Tibial nerve (tissue), 4 donors: ENCODE results near the gene KCNMA1.

Experiments
- CTCF ChIP-seq, 5 experiments: fragments of 200-600 bp in 3 of 5; fragments of 450-650 bp in 2 of 5; sonication (generic) in 3 of 5; IDR thresholded peaks; one replicate each; pipeline ENCODE4 v1.5.1; 2016 to 2019; ENCODE audit warnings: antibody characterized with exemption in 5 of 5, mild to moderate bottlenecking in 3 of 5, moderate library complexity in 2 of 5
- EP300 ChIP-seq, 2 donors: sonication (generic); formaldehyde crosslinking; IDR thresholded peaks; one replicate each; pipeline ENCODE4 v1.6.1; 2017; ENCODE audit warnings: antibody characterized with exemption in 2 of 2, mild to moderate bottlenecking in 1 of 2
- POLR2A ChIP-seq, 2 donors: fragments of 450-650 bp; IDR thresholded peaks; one replicate each; pipeline ENCODE4 v1.6.1; 2017; ENCODE audit warnings: antibody characterized with exemption in 2 of 2, mild to moderate bottlenecking in 2 of 2, moderate library complexity in 2 of 2

GRCh38 chr10:77400033-77400432 lies 237.6 kb downstream of the KCNMA1 start:
- no peak for TF ChIP-seq CTCF (IDR thresholded peaks at IDR 0.05)
- TF ChIP-seq POLR2A (IDR thresholded peaks at IDR 0.05), result no peak
- TF ChIP-seq EP300 (IDR thresholded peaks at IDR 0.05), result no peak
